Activated T-helper 9 cell treated with anti-CD3 and anti-CD28 coated beads, Interleukin-2, amount 50 U/mL, for 16 hours (primary cell): Measurements from ENCODE around the gene ZCCHC14.
"Not testable (repeated sequence)": the region's sequence is repeated elsewhere in the genome, so short reads cannot be mapped to it uniquely, and the experiment has no call there.

ENCODE experiments used
- DNase-seq: peaks from one replicate; pipeline ENCODE4 v3.0.0-alpha.2; 2020; ENCODE audit warnings: low read depth

Gene ZCCHC14

DNA sequence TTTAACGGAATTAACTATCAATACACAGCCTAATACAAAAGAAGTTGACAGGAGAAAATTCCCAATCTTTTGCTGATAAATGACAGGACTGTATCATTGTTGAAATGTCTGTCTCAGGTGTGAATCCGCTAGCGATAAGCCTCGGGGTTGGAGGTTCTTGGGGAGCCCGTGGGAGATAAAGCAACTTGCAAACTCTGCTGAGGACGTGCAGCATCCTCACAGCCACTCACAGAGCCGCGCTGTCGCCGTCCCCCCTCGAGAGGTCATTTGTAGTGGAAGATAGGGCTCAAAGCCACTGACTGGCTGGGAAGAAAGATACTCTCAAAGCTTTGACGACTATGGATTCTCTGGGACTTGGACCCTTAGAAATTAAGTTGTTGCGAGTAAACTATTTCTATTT, 83.7 kb downstream of the ZCCHC14 start:
- DNase-seq = no peak

DNA sequence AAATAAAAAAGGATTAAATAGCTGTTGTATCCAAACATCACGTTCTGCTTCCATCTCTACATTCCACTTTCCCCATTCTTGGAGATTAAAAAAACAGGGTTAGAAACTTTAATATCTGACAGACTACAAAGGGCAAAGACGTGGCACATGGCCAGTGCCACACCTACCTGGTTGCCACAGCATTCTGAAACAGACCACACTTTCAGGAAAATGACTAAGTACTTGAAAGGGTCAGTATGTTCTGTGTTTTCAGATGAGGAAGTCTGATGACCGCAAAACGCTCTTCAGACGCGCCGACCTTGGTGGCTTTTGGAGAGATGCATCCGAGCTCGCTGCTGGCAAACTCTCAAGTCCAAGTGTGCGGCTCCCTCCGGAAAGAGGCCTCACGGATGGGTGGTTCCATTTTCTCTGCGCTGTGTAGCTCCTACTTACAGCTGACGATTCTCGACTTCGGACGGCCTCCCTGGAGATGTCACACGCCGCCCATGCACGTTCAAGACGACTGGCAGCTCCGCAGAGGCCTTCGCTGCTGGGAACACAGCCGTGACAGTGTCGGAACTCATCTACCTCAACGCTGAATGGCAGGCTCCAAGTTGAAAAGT, 85.2 kb downstream of the ZCCHC14 start:
- no peak for DNase-seq

DNA sequence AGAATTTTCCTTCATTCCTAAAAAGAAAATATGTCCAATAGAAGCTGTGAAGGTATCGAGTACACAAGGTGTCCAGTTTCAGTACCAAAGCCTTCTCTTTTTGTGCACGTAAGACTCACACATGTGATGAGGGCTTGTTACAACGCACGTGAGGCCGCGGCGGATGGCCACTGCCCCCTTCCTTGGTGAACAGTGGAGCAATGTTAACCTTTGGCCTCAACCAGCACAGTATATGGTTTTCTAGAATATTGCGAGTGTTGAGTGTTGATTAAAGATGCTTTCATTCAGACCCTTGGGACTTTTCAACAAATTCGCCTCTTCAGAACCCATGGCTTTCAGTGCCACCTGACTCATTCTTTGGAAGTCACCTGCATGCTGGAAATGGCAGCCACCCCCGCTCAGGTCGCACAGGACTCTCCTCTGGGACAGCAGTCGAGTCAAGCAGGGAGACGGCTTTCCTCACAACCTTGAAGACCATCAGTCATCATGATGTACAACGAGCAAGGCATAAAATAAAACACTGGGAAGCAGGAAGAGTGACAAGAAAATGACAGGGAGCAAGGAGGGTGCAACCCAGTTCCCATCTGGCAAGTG, 86.2 kb downstream of the ZCCHC14 start:
- DNase-seq = no peak

DNA sequence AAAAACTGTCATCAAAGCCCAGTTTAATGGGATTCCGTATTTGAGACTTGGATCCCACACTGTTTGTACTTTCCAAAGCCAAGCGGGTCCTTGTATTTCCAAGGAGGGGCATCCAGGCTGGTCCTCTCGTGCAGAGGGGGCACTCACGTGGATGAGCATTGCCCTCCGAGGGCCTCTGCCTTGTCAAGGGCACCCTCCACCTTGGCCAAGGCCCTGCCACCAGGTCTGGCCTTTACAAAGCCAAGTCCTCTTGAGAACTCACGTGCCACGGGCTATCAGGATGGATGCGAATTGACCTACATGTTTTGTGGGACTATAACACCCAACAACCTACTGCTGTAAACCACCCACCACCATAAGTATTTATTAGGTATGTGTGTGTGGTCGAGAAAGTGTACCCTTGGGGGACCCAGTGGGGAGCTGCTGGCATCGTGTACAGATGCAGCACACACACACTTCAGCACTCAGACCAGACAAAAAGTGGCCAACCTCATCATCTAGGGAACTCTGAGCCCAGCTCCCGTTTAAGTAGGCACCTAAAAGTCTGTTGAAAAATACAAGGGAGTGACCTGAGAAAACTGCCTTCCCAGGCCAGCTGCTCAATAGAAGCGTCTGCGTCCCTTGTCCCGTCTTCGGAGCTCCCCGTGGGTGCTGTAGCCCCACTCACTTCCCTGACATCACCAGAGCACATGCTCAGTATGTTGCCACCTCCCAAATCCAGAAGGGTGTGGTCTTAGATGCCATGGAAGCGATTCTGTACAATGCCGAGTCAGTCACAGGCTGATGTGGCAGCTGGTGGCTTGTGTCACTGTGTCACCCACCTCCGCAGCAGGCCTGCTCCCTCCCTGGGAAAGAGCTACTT, 87.8 kb downstream of the ZCCHC14 start:
- DNase-seq = no peak

DNA sequence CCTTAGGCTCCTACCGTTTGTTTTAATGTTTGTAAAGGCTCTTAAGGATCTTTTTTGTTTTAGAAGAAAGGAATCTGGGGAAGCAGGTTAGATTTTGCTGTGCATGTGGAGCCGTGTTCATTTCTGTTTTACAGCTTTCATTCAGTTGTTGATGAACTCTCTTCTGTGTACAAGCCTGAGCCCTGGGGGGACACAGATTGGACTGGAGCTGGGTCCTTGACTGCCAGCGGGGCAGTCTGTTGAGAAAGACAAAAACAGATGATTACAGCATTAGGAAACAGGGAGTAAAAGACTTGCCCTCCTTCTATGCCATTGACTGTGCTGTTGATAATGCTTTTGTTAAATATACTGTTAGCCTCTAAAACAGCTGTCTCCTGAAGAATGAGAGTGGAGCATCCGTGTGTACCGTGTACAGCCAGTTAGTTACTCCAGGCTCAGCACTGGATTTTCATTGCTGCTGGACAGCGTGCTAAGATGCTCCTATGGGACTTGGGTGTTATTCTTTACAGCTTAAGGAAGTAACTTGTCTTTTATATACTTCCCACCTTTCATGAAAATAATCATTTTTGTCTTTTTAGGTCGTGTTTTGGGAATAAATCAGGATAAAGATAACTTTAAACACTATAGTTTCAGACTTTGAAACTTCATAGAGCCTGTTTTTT, 97.5 kb downstream of the ZCCHC14 start:
- DNase-seq = no peak

DNA sequence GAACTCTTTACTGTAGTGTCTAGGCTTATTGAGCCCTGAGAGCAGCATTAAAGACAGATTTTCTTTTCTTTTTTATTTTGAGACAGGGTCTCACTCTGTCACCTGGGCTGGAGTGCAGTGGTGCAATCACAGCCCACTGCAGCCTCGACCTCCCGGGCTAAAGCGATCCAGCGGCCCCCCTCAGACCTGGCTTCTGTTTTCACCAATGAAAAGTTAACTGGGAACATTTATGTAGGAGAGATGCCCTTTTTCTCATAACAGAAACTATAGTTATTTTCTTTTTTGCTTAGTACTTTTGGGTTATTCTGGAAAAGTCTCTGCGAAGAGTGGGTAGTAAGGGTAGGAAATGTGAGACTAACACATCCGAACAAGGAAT, 99.2 kb downstream of the ZCCHC14 start:
- no peak for DNase-seq

DNA sequence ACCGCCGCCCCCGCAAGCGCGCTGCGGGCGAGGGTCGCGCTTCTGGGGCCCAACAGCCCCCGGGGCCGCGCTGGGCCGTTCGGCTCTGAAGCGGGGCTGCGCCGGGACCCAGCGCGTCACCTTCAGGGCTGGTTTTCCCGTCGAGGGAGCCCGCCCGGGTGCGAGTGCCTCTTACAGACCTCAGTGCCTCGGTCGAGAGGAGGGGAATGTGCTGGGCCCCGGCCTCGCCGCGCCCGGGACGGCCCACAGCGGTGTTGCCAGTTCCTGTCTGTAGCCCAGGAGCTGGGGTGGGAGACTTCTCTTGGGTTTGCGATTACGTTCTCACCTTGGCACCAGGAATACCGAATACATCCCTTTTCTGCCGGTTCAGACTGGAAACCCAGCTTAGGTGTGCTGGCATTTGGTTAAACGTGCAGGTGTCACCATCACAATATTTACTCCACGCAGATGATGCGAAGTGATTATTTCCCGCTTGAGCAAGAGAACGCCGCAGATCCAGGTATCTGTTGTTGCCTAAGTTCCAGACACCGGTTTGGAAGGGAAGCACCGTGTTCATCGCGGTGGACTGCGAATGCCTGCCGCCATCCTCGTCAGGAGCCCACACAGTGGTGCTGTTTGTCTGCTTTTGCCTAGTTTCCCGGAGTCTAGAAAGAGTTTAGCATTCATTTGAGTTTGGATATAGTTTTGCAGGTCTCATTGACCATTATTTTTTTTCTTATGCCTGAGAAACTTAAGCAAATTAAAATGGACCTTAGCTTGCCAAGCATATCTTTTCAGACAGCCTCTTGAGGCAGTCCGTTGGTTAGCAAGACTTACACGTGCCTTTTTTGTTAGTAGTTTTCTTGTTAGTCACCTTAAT, 99.8 kb downstream of the ZCCHC14 start:
- DNase-seq = peak; percentile 25

DNA sequence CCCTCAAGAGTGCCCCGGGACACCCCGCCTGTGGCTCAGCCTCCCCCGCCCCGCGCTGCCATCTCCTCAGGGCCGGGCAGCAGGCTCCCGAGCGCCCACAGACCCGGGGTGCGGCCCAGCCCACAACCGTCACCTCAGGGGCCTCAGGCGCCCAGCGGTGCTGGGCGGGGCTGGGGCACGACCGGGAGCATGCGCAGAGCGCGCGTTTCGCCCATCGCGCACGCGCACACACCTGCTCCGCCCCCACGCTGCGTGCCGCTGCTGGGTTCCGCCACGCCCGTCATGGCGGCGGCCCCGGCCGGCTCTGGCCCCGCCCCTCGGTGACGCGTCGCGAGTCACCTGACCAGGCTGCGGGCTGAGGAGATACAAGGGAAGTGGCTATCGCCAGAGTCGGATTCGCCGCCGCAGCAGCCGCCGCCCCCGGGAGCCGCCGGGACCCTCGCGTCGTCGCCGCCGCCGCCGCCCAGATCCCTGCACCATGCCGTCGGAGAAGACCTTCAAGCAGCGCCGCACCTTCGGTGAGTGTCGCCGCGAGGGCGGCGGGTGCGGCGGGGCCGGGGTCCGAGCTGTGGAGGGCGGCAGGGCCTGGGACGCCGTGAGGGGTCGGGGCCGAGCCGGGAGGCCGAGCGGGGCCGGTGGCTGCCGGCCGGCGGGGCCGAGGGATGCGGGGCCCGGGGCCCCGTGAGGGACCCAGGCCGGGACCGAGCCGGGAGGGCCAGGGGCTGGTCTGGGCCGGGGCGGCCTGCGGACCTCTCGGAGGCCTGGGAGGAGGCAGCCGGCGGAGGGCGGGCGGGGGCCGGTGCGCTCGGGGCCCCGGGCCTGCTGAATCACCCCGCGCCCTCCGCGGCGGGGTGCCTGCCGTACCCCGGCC, 100.6 kb downstream of the ZCCHC14 start, which contains the start of gene MAP1LC3B:
Gene MAP1LC3B (plus strand): TSS at position 387 of the 871 bp plus-strand sequence. CDS start 92 bp downstream, at position 479.
- peak; percentile 97 for DNase-seq

DNA sequence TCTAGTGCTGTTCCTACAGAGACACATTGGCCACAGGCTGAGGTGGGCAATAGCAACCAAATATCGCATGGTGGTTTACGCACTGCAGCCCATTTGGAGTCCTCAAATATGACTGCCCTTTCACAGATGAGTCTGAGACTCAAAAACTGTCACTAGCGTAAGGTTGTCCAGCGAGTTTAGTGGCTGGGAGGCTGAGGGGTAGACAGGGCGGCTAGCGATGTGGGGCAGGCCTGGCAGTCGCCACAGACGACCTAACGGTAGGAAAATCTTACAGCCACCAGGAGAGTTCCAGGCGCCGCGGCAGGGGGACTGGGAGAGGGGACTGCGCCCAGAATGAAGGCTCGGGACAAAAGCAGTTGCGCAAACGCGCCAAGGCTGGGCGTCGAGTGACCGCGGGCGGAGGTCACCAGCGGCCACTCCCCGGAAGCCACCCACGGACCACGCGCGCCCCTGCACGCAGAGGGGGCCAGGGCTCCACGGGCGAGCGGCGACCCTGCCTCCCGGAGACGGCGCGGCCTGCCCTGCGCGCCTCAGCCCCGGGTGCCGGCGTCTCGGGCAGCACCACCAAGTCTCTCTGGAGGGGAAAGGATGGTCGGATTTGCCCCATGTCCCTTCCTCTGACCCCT, 101.4 kb downstream of the ZCCHC14 start:
- no peak for DNase-seq

DNA sequence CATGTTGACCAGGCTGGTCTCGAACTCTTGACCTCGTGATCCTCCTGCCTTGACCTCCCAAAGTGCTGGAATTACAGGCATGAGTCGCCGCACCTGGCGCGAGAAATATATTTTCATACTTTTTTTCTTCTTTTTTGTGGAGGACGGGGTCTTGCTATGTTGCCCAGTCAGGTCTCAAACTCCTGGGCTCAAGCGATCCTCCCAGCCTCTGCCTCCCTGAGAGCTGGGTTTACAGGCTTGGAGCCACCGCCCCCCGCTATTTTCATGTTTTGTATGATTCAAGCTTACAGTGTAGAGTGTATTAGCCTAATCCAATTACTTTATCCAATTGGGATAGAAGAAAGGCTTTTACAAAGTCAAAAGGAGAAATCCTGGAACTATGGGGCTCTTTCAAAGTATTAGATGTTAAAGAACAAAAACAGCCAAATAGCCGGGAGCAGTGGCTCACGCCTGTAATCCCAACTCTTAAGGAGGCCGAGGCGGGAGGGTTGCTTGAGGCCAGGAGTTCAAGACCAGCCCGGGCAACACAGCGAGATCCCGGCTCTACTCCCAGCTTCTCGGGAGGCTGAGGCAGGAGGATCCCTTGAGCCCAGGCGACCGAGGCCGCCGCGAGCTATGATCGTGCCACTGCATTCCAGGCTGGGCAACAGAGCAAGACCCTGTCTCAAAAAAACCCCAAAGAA, 102.0 kb downstream of the ZCCHC14 start:
- DNase-seq = no peak

DNA sequence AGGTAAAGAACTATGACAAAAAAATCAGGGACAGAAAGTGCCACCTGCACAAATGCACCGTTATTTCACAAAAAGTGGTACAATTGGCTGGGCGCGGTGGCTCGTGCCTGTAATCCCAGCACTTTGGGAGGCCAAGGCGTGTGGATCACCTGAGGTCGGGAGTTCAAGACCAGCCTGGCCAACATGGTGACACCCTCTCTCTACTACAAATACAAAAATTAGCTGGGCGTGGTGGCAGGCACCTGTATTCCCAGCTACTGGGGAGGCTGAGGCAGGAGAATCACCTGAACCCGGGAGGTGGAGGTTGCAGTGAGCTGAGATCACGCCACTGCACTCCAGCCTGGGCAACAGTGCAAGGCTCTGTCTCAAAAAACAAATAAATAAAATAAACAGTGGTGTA, 102.9 kb downstream of the ZCCHC14 start:
- not testable (repeated sequence) for DNase-seq

DNA sequence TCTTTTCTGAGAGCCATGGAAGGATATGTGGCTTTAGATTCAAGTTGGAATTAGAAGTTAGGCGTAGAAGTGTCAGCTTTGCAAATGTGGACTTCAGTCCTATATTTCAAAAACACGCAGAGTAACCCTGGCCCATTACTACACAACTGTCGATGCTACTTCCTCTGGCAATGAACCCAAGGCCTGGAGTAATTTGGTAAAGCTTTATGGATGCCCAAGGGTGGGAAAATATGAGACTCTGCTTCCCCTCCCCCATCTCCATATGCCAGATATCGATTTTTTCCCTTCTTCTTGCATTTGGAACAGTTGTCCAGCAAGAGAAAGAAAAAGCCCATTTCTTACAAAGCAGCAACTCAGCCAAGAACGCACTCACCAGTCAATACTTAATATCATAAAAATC, 103.6 kb downstream of the ZCCHC14 start:
- no peak for DNase-seq

DNA sequence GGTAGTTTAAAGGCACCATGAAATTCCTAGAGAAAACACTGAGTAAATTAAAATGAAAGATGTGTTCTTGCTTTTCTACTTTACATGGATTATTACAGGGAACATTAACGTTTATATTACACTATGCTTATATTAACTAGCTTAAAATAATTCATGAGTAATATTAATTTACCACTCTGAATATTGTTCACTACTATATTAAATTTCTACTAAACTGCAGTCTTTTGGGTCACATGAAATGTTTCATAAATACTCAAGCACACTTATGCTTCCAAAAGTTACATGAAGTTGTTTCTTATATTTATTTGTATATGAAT, 104.0 kb downstream of the ZCCHC14 start:
- DNase-seq = no peak

DNA sequence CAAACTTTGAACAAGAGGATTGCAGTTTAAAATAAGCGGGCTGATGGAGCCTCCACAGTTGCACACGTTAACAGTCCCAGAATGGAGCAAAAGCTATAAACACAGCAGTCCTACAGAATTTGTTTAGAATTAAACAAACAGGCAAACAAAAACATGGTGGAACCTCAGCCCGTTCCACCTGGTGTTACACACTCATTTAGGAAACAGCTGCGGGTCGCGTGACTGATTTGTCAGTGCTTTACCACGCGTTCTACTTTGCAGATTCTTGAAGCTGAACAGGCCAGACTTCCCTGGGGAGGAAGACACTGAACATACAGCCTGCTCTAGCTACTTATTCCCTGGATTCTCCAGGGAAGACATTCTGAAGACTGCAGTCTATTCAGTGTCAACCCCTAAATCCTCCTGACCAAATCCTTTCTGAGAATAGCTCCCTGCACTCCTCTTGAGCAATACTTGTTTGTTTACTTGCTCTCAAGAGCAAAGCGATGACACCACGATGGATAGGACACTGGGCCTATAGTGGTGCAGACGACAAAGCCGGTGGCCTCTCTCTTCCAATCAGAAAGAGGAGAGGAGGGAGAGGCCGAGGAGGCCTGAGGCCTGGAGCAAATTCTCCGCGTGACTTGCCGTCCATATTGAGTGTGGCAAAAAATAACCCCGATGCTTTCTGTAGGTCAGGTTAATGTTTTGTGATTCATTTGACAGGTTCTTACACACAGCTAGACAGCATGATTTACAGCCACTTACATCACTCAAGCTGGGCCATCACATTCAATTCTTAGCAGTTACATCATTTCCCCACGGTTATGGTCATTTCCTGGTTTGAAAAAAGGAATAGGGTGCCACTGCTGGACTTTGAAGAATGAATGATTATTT, 104.6 kb downstream of the ZCCHC14 start:
- peak; percentile 77 for DNase-seq

DNA sequence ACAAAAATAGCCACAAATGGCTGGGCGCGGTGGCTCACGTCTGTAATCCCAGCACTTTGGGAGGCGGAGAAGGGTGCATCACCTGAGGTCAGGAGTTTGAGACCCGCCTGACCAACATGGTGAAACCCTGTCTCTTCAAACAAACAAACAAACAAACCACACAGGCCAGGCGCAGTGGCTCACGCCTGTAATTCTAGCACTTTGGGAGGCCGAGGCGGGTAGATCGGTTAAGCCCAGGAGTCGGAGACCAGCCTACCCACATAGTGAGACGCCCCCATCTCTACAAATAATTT, 108.0 kb downstream of the ZCCHC14 start:
- not testable (repeated sequence) for DNase-seq

DNA sequence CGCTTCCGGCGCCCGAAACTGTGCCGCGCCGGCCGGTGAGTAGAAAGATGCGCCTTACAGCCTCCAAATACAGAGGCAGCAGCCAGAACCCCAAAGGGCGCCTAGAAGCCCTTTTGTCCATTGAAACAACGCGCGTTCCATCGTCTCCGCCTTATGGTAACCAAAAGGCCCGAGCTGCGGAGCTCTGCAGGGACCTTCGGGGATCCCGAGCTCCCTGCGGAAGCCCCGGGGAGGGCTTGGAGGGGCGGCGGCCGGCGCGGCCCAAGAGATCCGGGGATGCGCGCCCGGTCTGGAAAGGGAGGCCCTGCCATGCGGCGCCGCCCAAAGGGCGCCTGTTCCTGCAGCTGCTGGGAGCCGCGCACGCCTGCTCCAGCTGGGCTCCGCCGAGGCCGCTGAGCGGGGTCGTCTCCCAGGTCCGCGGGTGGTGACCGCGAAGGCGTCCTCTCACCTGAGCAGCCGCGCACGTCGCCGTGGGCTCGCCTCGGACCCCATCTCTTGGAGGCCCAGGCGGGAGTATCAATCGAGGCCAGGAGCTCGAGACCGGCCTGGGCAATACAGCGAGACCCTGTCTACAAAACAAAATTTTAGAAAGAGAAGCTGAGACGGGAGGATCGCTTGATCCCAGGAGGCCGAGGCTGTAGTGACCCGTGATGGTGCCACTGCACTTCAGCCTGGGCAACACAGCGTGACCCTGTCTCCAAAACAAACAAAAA, 108.5 kb downstream of the ZCCHC14 start:
- DNase-seq = no peak

DNA sequence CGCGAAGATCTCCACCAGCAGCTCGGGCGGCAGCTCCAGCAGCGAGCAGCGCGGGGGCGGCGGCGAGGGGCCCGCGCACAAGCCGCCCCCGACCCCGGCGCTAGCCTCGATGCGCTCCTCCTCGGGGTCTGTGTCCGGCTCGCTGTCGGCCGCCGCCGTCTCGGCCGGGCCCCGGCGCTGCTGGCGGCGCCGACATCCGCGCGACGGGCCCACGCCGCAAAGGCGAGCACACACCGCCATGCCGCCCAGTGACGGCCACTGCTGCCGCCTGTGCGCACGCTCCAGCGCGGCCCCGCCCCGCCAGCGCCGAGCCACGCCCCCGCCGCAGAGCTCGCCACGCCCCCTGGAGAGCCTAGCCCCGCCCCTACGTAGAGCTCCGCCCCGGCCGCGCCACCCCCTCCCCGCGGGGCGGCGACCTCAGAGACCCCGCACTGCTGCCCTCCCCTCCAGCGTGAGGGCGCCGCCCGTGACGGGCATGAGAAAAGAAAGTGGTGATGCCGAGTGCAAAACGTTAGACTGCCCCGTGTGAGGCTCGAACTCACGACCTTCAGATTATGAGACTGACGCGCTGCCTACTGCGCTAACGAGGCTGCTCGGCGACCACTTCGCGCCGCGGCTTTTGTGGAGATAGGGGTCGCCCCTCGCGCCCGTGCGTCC, 109.2 kb downstream of the ZCCHC14 start, which contains the start of gene FBXO31:
Gene FBXO31 (minus strand): TSS at position 272 of the 657 bp plus-strand sequence. CDS start 32 bp downstream, at position 240.
- DNase-seq = peak; percentile 88
